ENCODE data around the gene CAB39L.
A peak's percentile ranks its signal among the peaks of the same experiment; 100 is the strongest.
"Not testable (repeated sequence)": the region's sequence is repeated elsewhere in the genome, so short reads cannot be mapped to it uniquely, and the experiment has no call there.

Gene CAB39L

GRCh38 chr13:49346460-49346859 is 97.4 kb downstream of the CAB39L start:
- DNase-seq (ENCODE audit: low read depth), result no peak

- DNase-seq (ENCODE audit: low read depth), result no peak
Measured at GRCh38 chr13:49343731-49344130, 100.1 kb downstream of the CAB39L start.

- DNase-seq (ENCODE audit: low read depth), result no peak
Measured at GRCh38 chr13:49343255-49343654, 100.6 kb downstream of the CAB39L start.

GRCh38 chr13:49342454-49342853 is 101.4 kb downstream of the CAB39L start:
- DNase-seq (ENCODE audit: low read depth), result no peak

- DNase-seq (ENCODE audit: low read depth), result no peak
Measured at GRCh38 chr13:49341941-49342340, 101.9 kb downstream of the CAB39L start.

GRCh38 chr13:49341517-49341916 is 102.3 kb downstream of the CAB39L start:
- DNase-seq (ENCODE audit: low read depth), result no peak

- no peak for DNase-seq (ENCODE audit: low read depth)
Measured at GRCh38 chr13:49340161-49340560, 103.7 kb downstream of the CAB39L start.

- DNase-seq (ENCODE audit: low read depth), result no peak
Measured at GRCh38 chr13:49336655-49337054, 107.2 kb downstream of the CAB39L start.

- no peak for DNase-seq (ENCODE audit: low read depth)
Measured at GRCh38 chr13:49330546-49330864, 113.4 kb downstream of the CAB39L start.

- no peak for DNase-seq (ENCODE audit: low read depth)
Measured at GRCh38 chr13:49329831-49330545, 113.9 kb downstream of the CAB39L start.

GRCh38 chr13:49327145-49327544 is 116.7 kb downstream of the CAB39L start:
- not testable (repeated sequence) for DNase-seq (ENCODE audit: low read depth)

GRCh38 chr13:49326222-49326917 is 117.5 kb downstream of the CAB39L start:
- no peak for DNase-seq (ENCODE audit: low read depth)

- no peak for DNase-seq (ENCODE audit: low read depth)
Measured at GRCh38 chr13:49323344-49323743, 120.5 kb downstream of the CAB39L start.

GRCh38 chr13:49322702-49323101 is 121.2 kb downstream of the CAB39L start:
- no peak for DNase-seq (ENCODE audit: low read depth)

GRCh38 chr13:49320975-49321374 is 122.9 kb downstream of the CAB39L start:
- no peak for DNase-seq (ENCODE audit: low read depth)

- DNase-seq (ENCODE audit: low read depth), result no peak
Measured at GRCh38 chr13:49319951-49320350, 123.9 kb downstream of the CAB39L start.

- peak; percentile 40 for DNase-seq (ENCODE audit: low read depth)
Measured at GRCh38 chr13:49319551-49319950, 124.3 kb downstream of the CAB39L start.

GRCh38 chr13:49315756-49316482 is 127.9 kb downstream of the CAB39L start:
- DNase-seq (ENCODE audit: low read depth), result no peak

- DNase-seq (ENCODE audit: low read depth), result peak; percentile 77
Measured at GRCh38 chr13:49315036-49315565, 128.8 kb downstream of the CAB39L start.

GRCh38 chr13:49314344-49314882 is 129.5 kb downstream of the CAB39L start:
- peak; percentile 81 for DNase-seq (ENCODE audit: low read depth)

GRCh38 chr13:49311816-49312215 is 132.0 kb downstream of the CAB39L start:
- DNase-seq (ENCODE audit: low read depth), result no peak

GRCh38 chr13:49310251-49310650 is 133.6 kb downstream of the CAB39L start:
- no peak for DNase-seq (ENCODE audit: low read depth)

Measured in ELR (cell line).